ENCODE data around the gene EXOC4. TPM values are rescaled to one million over a fixed set of nuclear protein-coding genes. Genes with fewer than 3 reads are reported as not detected.

Gene EXOC4
- total RNA-seq, 1 donor from 2014 or later, result 103 TPM

- Mint-ChIP-seq H3K4me3 (no peak overlapping the region), H3K4me1 (no peaks in the 10 kb centered on the region), H3K36me3 (ENCODE audit: low read depth) (peaks cover 7% of the 10 kb centered on the region), H3K27me3 (no peaks in the 10 kb centered on the region), H3K9me3 (no peaks in the 10 kb centered on the region), H3K27ac (no peak overlapping the region)
- DNase-seq (no peak), ATAC-seq (ENCODE audit: low read depth) (no peak)
- ChIA-PET POLR2A (no interaction called here), CTCF (interaction anchor here (0.5 kb wide), 1 partner anchor 36 kb away, joined by 3 read pairs; no protein-coding TSS in a partner anchor)
- intact Hi-C loops (cut with micrococcal nuclease), result no loop called here
- no peak for TF ChIP-seq CTCF (IDR thresholded peaks at IDR 0.05)
Measured at GRCh38 chr7:134056816-134057215, 803.9 kb downstream of the EXOC4 start.

DNA sequence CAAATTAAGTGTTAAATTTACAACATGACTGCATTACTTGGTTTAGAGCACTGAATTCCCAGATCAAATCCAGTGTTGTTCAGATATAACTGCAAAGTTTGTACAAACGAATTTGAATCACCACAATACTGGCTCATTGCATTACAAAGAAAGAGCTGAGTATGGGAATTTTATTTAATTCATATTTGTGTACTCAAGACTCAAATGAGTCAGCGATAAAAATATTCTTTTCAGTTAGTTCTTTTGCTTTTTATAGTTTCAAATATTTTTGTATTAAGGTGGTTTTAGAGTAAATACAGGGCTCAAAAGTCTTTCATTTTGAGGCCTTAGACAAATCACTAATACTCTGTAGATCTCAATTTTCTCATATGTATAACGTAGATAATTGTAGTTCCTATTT lies 805.6 kb downstream of the EXOC4 start:
- Mint-ChIP-seq H3K4me1 (no peaks in the 10 kb centered on the region), H3K4me3 (no peak overlapping the region), H3K9me3 (no peaks in the 10 kb centered on the region), H3K27ac (no peak overlapping the region), H3K27me3 (no peaks in the 10 kb centered on the region), H3K36me3 (ENCODE audit: low read depth) (peaks cover 10% of the 10 kb centered on the region)
- no peak for DNase-seq
- ATAC-seq (ENCODE audit: low read depth), result no peak
- intact Hi-C loops (cut with micrococcal nuclease), result no loop called here
- ChIA-PET POLR2A (no interaction called here), CTCF (no interaction called here)
- TF ChIP-seq CTCF (IDR thresholded peaks at IDR 0.05), result no peak

- Mint-ChIP-seq H3K36me3 (ENCODE audit: low read depth) (peaks cover 12% of the 10 kb centered on the region), H3K27me3 (no peaks in the 10 kb centered on the region), H3K4me3 (no peak overlapping the region), H3K27ac (no peak overlapping the region), H3K9me3 (no peaks in the 10 kb centered on the region), H3K4me1 (no peaks in the 10 kb centered on the region)
- ChIA-PET POLR2A (no interaction called here), CTCF (no interaction called here)
- no peak for ATAC-seq (ENCODE audit: low read depth)
- intact Hi-C loops (cut with micrococcal nuclease), result no loop called here
- TF ChIP-seq CTCF (IDR thresholded peaks at IDR 0.05), result no peak
- DNase-seq, result no peak
Measured at GRCh38 chr7:134058980-134059379, 806.1 kb downstream of the EXOC4 start.

DNA sequence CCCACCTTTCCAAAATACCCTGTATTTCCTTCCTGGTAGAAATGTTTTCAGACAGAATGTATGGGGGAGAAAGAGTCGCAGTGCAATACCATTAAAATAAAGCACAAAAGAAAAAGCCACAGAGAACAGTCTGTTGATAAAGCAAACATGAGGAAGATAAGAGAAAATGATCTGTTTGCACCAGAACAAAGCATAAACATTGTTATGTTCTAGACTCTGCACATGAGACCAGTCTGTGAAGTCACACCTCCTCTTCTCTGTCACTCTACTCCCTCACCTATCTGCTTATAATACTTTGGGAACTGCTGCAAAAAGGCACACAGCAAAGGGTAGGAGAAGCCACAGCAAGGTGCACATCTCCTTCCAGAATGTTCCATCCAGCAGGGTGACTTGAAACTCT lies 807.0 kb downstream of the EXOC4 start:
- peaks cover 16% of the 10 kb centered on the region for H3K36me3 Mint-ChIP-seq (ENCODE audit: low read depth)
- no peaks in the 10 kb centered on the region for H3K27me3 Mint-ChIP-seq
- no peak overlapping the region for H3K27ac Mint-ChIP-seq
- no peak for DNase-seq
- H3K4me3 Mint-ChIP-seq, result no peak overlapping the region
- no peak for TF ChIP-seq CTCF (IDR thresholded peaks at IDR 0.05)
- CTCF ChIA-PET, result interaction anchor here (0.6 kb wide), 1 partner anchor 748 kb away, joined by 3 read pairs; no protein-coding TSS in a partner anchor
- H3K4me1 Mint-ChIP-seq, result no peaks in the 10 kb centered on the region
- intact Hi-C loops (cut with micrococcal nuclease), result no loop called here
- no peak for ATAC-seq (ENCODE audit: low read depth)
- POLR2A ChIA-PET, result no interaction called here
- no peaks in the 10 kb centered on the region for H3K9me3 Mint-ChIP-seq

DNA sequence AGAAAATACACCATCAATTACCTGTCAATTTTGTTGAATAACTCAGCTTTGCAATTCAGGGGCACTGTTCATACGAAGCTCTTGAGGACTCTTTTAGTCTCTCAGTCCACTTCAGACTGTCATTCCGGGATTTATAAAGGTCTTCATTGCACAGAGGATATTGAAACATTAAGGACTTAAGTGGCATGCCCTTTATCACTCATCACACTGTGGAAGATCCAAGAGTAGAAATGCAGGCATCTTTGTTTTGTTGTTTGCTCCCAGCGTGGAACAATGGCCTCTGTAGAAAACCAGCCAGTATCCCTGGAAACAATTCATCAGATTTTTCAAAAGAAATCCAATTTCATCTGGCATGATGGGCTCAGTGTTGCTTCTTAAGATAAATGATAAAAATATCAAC lies 808.0 kb downstream of the EXOC4 start:
- ChIA-PET POLR2A (no interaction called here), CTCF (no interaction called here)
- no peaks in the 10 kb centered on the region for H3K27me3 Mint-ChIP-seq
- no peak overlapping the region for H3K27ac Mint-ChIP-seq
- H3K4me1 Mint-ChIP-seq, result no peaks in the 10 kb centered on the region
- no peak overlapping the region for H3K4me3 Mint-ChIP-seq
- no peak for TF ChIP-seq CTCF (IDR thresholded peaks at IDR 0.05)
- H3K9me3 Mint-ChIP-seq, result no peaks in the 10 kb centered on the region
- peaks cover 22% of the 10 kb centered on the region for H3K36me3 Mint-ChIP-seq (ENCODE audit: low read depth)
- intact Hi-C loops (cut with micrococcal nuclease), result no loop called here
- ATAC-seq (ENCODE audit: low read depth) (no peak), DNase-seq (no peak)

Measured in activated B cell treated with CpG ODN at 0.5 μM for 24 hours (primary cell).